ENCODE results near the gene ARHGEF26. TPM values are rescaled to one million over a fixed set of nuclear protein-coding genes. Genes with fewer than 3 reads are reported as not detected.

Gene ARHGEF26
- polyA plus RNA-seq, 4 donors: 6.5 to 13.6 (median 9.0) TPM

DNA sequence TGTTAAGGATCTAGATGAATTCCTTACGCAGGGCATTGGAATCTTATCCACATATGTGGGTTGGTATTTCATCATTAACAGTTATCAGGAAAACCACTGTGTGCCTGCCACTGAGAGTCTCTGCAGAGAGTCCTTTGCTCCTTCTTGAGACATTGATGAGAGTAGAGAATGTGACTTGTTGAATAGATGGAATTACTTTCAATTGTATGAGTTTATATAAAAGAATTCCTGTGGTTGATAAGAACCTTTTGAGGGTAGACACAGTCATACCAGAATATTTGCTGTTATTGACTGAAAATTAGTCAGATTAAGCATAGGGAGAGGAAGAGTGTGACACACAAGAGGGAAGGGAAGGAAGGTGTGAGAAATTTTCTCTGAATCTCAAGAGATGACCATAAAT is 30.8 kb downstream of the ARHGEF26 start:
- peaks cover 0 to 4% (median 2%) of the 10 kb centered on the region in 3 donors for H3K36me3 ChIP-seq (ENCODE audit: control insufficient read depth in 3 of 3, insufficient read depth in 2 of 3, low read depth in 1 of 3, low read length in 3 of 3)
- H3K27ac ChIP-seq (ENCODE audit: low read depth in 1 of 3, low read length in 2 of 3): no peak overlapping the region
- no peak for DNase-seq
- H3K4me3 ChIP-seq (ENCODE audit: low read depth in 1 of 3, low read length in 3 of 3): no peak overlapping the region
- no peaks in the 10 kb centered on the region for H3K9me3 ChIP-seq (ENCODE audit: control insufficient read depth in 2 of 2, insufficient read depth in 1 of 2, low read depth in 1 of 2, low read length in 1 of 2)
- FAIRE-seq: no peak
- no peaks in the 10 kb centered on the region for H3K4me1 ChIP-seq (ENCODE audit: control insufficient read depth in 3 of 3, insufficient read depth in 2 of 3, low read depth in 1 of 3, low read length in 2 of 3)
- 90 to 94% (median 90%) methylated on average over 1 of the region's 1 CpG for WGBS, 3 donors
- no peaks in the 10 kb centered on the region for H3K27me3 ChIP-seq (ENCODE audit: control insufficient read depth in 3 of 3, insufficient read depth in 3 of 3, low read length in 3 of 3)

DNA sequence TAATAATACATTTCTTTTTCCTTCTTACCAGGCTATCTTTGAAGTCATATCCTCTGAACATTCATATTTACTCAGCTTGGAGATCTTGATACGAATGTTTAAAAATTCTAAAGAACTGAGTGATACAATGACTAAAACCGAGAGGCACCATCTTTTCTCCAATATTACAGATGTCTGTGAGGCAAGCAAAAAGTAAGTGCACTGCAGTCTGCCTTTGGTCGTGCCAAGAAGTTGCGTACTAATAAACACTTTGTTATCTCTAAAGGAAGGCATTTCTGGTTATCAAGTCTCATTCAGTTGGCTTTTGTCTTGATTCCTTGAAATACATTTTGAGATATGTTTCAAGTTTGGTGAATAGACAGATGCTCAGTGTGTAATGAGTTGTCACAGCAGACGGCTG is 31.6 kb downstream of the ARHGEF26 start:
- DNase-seq: no peak
- Histone ChIP-seq H3K27ac (ENCODE audit: low read depth in 1 of 3, low read length in 2 of 3) (no peak overlapping the region), H3K9me3 (ENCODE audit: control insufficient read depth in 2 of 2, insufficient read depth in 1 of 2, low read depth in 1 of 2, low read length in 1 of 2) (no peaks in the 10 kb centered on the region), H3K36me3 (ENCODE audit: control insufficient read depth in 3 of 3, insufficient read depth in 2 of 3, low read depth in 1 of 3, low read length in 3 of 3) (peaks cover 0 to 4% (median 2%) of the 10 kb centered on the region in 3 donors), H3K4me3 (ENCODE audit: low read depth in 1 of 3, low read length in 3 of 3) (no peak overlapping the region), H3K27me3 (ENCODE audit: control insufficient read depth in 3 of 3, insufficient read depth in 3 of 3, low read length in 3 of 3) (no peaks in the 10 kb centered on the region), H3K4me1 (ENCODE audit: control insufficient read depth in 3 of 3, insufficient read depth in 2 of 3, low read depth in 1 of 3, low read length in 2 of 3) (no peaks in the 10 kb centered on the region)
- WGBS, 3 donors: 86 to 89% (median 87%) methylated on average over 5 of the region's 5 CpGs
- no peak for FAIRE-seq

DNA sequence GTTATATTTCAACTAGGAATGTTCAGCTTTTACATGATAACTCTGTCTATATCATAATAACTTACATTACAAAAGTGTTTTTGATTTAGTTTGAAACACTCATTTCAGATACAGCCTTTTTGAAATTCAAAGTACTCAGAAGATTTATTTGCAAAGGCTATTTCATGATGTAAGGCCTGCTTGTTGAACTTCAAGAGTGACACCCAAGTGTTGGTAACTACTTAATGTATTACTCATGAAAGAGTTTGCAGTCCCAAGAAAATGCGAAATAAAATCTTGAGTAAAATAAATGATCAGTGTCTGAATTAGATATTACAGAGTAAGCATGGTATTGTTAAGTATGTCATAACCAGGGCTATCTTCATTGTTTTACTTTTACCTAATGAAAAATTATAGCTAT is 35.3 kb downstream of the ARHGEF26 start:
- Histone ChIP-seq H3K9me3 (ENCODE audit: control insufficient read depth in 2 of 2, insufficient read depth in 1 of 2, low read depth in 1 of 2, low read length in 1 of 2) (no peaks in the 10 kb centered on the region), H3K27me3 (ENCODE audit: control insufficient read depth in 3 of 3, insufficient read depth in 3 of 3, low read length in 3 of 3) (no peaks in the 10 kb centered on the region), H3K4me3 (ENCODE audit: low read depth in 1 of 3, low read length in 3 of 3) (no peak overlapping the region), H3K36me3 (ENCODE audit: control insufficient read depth in 3 of 3, insufficient read depth in 2 of 3, low read depth in 1 of 3, low read length in 3 of 3) (peaks cover 0 to 4% (median 2%) of the 10 kb centered on the region in 3 donors), H3K27ac (ENCODE audit: low read depth in 1 of 3, low read length in 2 of 3) (no peak overlapping the region), H3K4me1 (ENCODE audit: control insufficient read depth in 3 of 3, insufficient read depth in 2 of 3, low read depth in 1 of 3, low read length in 2 of 3) (no peaks in the 10 kb centered on the region)
- 91 to 100% (median 92%) methylated on average over 1 of the region's 1 CpG for WGBS, 3 donors
- peak; percentile 44 for FAIRE-seq
- DNase-seq: no peak

DNA sequence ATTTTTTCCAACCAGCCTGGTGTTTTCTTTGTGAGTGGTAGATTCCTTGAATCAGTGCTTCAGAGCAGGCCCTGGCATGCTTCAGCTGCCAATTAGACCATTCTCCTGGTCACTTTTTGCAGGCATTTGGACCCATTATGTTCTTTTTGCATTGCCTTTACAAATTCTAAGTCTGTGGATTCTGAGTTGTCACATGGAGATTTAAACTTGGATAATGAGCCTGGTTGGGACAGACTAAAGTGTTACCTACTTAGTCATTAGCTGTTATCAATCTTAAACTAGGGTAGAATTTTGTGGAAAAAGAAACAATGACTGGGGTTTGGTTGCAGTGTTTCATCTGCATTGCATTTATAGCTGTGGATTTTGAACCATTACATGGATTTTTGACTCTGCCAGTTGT is 40.6 kb downstream of the ARHGEF26 start:
- FAIRE-seq (no peak), DNase-seq (no peak)
- Histone ChIP-seq H3K4me1 (ENCODE audit: control insufficient read depth in 3 of 3, insufficient read depth in 2 of 3, low read depth in 1 of 3, low read length in 2 of 3) (no peaks in the 10 kb centered on the region), H3K36me3 (ENCODE audit: control insufficient read depth in 3 of 3, insufficient read depth in 2 of 3, low read depth in 1 of 3, low read length in 3 of 3) (no peaks in the 10 kb centered on the region), H3K4me3 (ENCODE audit: low read depth in 1 of 3, low read length in 3 of 3) (no peak overlapping the region), H3K27me3 (ENCODE audit: control insufficient read depth in 3 of 3, insufficient read depth in 3 of 3, low read length in 3 of 3) (no peaks in the 10 kb centered on the region), H3K9me3 (ENCODE audit: control insufficient read depth in 2 of 2, insufficient read depth in 1 of 2, low read depth in 1 of 2, low read length in 1 of 2) (no peaks in the 10 kb centered on the region), H3K27ac (ENCODE audit: low read depth in 1 of 3, low read length in 2 of 3) (no peak overlapping the region)

DNA sequence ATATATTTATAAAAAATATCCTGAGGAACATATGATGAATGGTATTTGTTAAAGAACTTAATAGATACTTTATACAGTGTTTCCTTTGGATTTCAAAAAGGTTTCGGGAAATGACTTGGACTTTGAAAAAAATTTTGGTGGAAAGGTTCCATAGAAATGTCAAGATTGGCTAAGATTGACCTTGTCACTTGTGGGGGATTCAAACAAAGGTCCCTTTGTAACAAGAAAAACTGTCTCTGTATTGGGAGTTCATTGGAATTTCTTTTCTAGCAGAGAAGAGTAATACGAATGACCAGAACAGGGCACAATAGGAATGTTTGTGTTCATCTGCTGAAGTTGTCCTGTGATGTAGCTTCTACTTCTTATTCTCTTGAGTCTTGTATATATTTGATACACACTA is 43.2 kb downstream of the ARHGEF26 start:
- no peak overlapping the region for H3K4me3 ChIP-seq (ENCODE audit: low read depth in 1 of 3, low read length in 3 of 3)
- no peaks in the 10 kb centered on the region for H3K4me1 ChIP-seq (ENCODE audit: control insufficient read depth in 3 of 3, insufficient read depth in 2 of 3, low read depth in 1 of 3, low read length in 2 of 3)
- FAIRE-seq (no peak), DNase-seq (no peak)
- H3K27ac ChIP-seq (ENCODE audit: low read depth in 1 of 3, low read length in 2 of 3): no peak overlapping the region
- 87 to 92% (median 88%) methylated on average over 2 of the region's 2 CpGs for WGBS, 3 donors
- H3K36me3 ChIP-seq (ENCODE audit: control insufficient read depth in 3 of 3, insufficient read depth in 2 of 3, low read depth in 1 of 3, low read length in 3 of 3): no peaks in the 10 kb centered on the region
- H3K27me3 ChIP-seq (ENCODE audit: control insufficient read depth in 3 of 3, insufficient read depth in 3 of 3, low read length in 3 of 3): no peaks in the 10 kb centered on the region
- no peaks in the 10 kb centered on the region for H3K9me3 ChIP-seq (ENCODE audit: control insufficient read depth in 2 of 2, insufficient read depth in 1 of 2, low read depth in 1 of 2, low read length in 1 of 2)

DNA sequence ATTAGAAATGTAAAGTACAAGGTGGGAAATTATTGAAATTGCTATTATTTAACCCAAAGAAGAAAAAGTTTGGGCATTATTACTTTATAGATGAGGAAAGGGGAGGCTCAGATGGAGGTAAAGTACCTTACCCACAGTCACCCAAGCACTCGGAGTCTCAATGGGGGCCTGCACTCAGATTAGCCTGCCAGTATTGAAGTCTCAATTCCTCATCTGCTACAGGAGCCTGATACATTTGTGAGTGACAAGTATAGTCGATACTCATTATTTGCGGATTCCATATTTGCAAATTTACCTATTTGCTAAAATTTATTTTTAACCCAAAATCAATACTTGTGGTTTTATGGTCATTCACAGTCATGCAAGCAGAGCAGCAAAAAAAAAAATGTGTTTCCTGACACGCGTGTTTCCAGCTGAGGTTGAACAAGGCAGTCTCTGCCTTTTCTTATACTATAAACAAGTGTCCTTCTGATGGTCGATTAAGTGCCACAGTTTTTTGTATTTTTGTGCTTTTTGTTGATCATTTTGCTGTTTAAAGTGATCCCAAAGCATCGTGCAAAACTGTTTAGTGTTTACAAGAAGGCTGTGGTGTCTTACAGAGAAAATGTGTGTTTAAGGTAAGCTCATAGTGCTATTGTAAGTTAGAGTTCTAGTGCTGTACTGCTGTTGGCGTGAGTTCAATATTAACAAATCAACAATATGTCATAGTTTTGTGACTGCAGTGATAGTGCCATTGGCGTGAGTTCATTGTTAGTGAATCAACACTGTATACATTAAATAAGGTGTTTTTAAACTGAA is 48.0 kb downstream of the ARHGEF26 start:
- WGBS, 3 donors: 75 to 83% (median 82%) methylated on average over 9 of the region's 9 CpGs
- H3K9me3 ChIP-seq (ENCODE audit: control insufficient read depth in 2 of 2, insufficient read depth in 1 of 2, low read depth in 1 of 2, low read length in 1 of 2): no peaks in the 10 kb centered on the region
- H3K27me3 ChIP-seq (ENCODE audit: control insufficient read depth in 3 of 3, insufficient read depth in 3 of 3, low read length in 3 of 3): no peaks in the 10 kb centered on the region
- H3K4me1 ChIP-seq (ENCODE audit: control insufficient read depth in 3 of 3, insufficient read depth in 2 of 3, low read depth in 1 of 3, low read length in 2 of 3): peaks cover 0 to 2% (median 0%) of the 10 kb centered on the region in 3 donors
- no peak overlapping the region for H3K4me3 ChIP-seq (ENCODE audit: low read depth in 1 of 3, low read length in 3 of 3)
- H3K36me3 ChIP-seq (ENCODE audit: control insufficient read depth in 3 of 3, insufficient read depth in 2 of 3, low read depth in 1 of 3, low read length in 3 of 3): no peaks in the 10 kb centered on the region
- FAIRE-seq (no peak), DNase-seq (no peak)
- H3K27ac ChIP-seq (ENCODE audit: low read depth in 1 of 3, low read length in 2 of 3): no peak overlapping the region

DNA sequence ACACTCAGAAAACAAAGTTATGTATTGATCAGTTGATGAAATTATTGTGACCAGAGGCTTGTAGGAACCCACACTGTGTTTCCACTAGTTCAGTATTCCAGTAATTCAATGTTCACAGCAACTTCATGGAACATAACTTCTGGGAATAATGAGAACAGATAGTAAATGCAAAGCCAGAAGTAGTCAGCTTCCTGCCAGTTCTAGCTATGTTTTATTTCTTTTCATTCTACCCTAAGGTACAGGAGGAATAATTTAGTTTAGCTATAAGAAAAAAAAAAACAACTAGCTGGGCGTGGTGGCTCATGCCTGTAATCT is 48.6 kb downstream of the ARHGEF26 start:
- H3K9me3 ChIP-seq (ENCODE audit: control insufficient read depth in 2 of 2, insufficient read depth in 1 of 2, low read depth in 1 of 2, low read length in 1 of 2): no peaks in the 10 kb centered on the region
- WGBS, 3 donors: 73 to 87% (median 86%) methylated on average over 1 of the region's 1 CpG
- H3K27ac ChIP-seq (ENCODE audit: low read depth in 1 of 3, low read length in 2 of 3): no peak overlapping the region
- no peaks in the 10 kb centered on the region for H3K36me3 ChIP-seq (ENCODE audit: control insufficient read depth in 3 of 3, insufficient read depth in 2 of 3, low read depth in 1 of 3, low read length in 3 of 3)
- H3K27me3 ChIP-seq (ENCODE audit: control insufficient read depth in 3 of 3, insufficient read depth in 3 of 3, low read length in 3 of 3): no peaks in the 10 kb centered on the region
- no peak overlapping the region for H3K4me3 ChIP-seq (ENCODE audit: low read depth in 1 of 3, low read length in 3 of 3)
- FAIRE-seq (no peak), DNase-seq (no peak)
- H3K4me1 ChIP-seq (ENCODE audit: control insufficient read depth in 3 of 3, insufficient read depth in 2 of 3, low read depth in 1 of 3, low read length in 2 of 3): peaks cover 0 to 2% (median 0%) of the 10 kb centered on the region in 3 donors

DNA sequence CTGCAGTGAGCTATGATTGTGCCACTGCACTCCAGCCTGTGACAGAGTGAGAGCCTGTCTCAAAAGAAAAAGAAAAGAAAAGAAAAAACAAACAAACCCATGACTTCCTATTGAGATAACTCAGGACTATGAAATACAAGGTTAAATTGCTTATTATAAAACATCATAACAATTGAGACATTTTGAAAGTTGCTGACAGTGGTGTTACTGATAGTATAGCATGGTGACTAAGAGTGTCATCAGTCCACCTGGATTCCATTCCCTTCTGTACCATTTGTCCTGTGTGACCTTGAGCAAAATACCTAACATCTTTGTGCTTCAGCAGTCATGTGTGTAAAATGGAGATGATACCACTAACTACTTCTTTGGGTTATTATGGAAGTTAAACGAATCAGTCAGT is 49.1 kb downstream of the ARHGEF26 start:
- H3K4me1 ChIP-seq (ENCODE audit: control insufficient read depth in 3 of 3, insufficient read depth in 2 of 3, low read depth in 1 of 3, low read length in 2 of 3): peaks cover 0 to 2% (median 0%) of the 10 kb centered on the region in 3 donors
- FAIRE-seq: no peak
- H3K27ac ChIP-seq (ENCODE audit: low read depth in 1 of 3, low read length in 2 of 3): no peak overlapping the region
- no peaks in the 10 kb centered on the region for H3K27me3 ChIP-seq (ENCODE audit: control insufficient read depth in 3 of 3, insufficient read depth in 3 of 3, low read length in 3 of 3)
- no peak for DNase-seq
- H3K36me3 ChIP-seq (ENCODE audit: control insufficient read depth in 3 of 3, insufficient read depth in 2 of 3, low read depth in 1 of 3, low read length in 3 of 3): no peaks in the 10 kb centered on the region
- 85 to 91% (median 86%) methylated on average over 1 of the region's 1 CpG for WGBS, 3 donors
- no peaks in the 10 kb centered on the region for H3K9me3 ChIP-seq (ENCODE audit: control insufficient read depth in 2 of 2, insufficient read depth in 1 of 2, low read depth in 1 of 2, low read length in 1 of 2)
- H3K4me3 ChIP-seq (ENCODE audit: low read depth in 1 of 3, low read length in 3 of 3): no peak overlapping the region

DNA sequence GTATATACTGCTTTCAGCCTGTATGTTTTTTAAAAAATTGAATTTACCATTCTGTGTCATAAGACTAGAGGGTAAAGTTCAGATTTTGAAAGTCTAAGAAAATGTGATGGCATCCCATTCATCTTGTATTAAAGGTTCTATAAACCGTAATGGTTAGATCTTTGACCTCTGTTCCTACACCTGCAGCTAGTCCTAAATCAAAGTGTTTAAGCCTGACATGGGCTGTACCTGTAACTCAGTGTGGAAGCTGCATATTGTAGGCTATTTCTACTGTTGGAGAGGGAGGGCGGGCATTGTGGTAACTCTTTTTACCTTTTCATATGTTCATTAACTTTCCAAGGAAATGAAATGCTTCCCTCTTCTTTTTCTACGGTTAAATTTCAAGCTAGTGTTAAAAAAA is 53.9 kb downstream of the ARHGEF26 start:
- Histone ChIP-seq H3K9me3 (ENCODE audit: control insufficient read depth in 2 of 2, insufficient read depth in 1 of 2, low read depth in 1 of 2, low read length in 1 of 2) (no peaks in the 10 kb centered on the region), H3K4me1 (ENCODE audit: control insufficient read depth in 3 of 3, insufficient read depth in 2 of 3, low read depth in 1 of 3, low read length in 2 of 3) (peaks cover 0 to 4% (median 0%) of the 10 kb centered on the region in 3 donors), H3K27ac (ENCODE audit: low read depth in 1 of 3, low read length in 2 of 3) (no peak overlapping the region), H3K36me3 (ENCODE audit: control insufficient read depth in 3 of 3, insufficient read depth in 2 of 3, low read depth in 1 of 3, low read length in 3 of 3) (no peaks in the 10 kb centered on the region), H3K27me3 (ENCODE audit: control insufficient read depth in 3 of 3, insufficient read depth in 3 of 3, low read length in 3 of 3) (no peaks in the 10 kb centered on the region), H3K4me3 (ENCODE audit: low read depth in 1 of 3, low read length in 3 of 3) (no peak overlapping the region)
- no peak for FAIRE-seq
- peak; percentile 43 to 66 for DNase-seq
- 29 to 70% (median 59%) methylated on average over 3 of the region's 3 CpGs for WGBS, 3 donors
